22Rv1 (cell line): ENCODE measurements around the gene ECM2.

Experiments used
- ZFX ChIP-seq: fragments of 450-650 bp; IDR thresholded peaks from 2 replicates; pipeline ENCODE4 v1.6.1; 2017; ENCODE audit warnings: antibody characterized with exemption, borderline replicate concordance
- TF ChIP-seq, protein P1 (sequence below): fragments of 450-650 bp; IDR thresholded peaks from 2 replicates; pipeline ENCODE4 v1.5.1; 2017; ENCODE audit warnings: mild to moderate bottlenecking

DNA sequence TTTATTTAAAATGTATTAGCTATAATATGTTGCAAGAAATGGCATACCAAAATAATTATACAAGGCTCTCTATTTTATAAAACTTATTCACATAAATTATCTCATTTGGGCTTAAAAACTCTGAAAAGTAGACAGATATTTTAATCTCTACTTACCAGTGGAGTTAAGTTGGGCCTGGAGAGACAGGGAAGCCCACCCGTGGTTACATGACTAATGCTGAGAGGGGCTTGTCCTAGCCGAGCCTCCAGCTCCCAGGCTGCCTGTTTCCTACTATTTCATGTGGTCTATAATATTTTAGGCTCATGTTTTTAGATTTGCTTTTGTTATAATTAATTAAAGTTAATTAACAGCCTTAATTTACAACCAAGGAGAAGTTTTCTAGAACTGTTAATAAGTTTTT is 32.6 kb downstream of the ECM2 start:
- TF ChIP-seq, protein P1, sequence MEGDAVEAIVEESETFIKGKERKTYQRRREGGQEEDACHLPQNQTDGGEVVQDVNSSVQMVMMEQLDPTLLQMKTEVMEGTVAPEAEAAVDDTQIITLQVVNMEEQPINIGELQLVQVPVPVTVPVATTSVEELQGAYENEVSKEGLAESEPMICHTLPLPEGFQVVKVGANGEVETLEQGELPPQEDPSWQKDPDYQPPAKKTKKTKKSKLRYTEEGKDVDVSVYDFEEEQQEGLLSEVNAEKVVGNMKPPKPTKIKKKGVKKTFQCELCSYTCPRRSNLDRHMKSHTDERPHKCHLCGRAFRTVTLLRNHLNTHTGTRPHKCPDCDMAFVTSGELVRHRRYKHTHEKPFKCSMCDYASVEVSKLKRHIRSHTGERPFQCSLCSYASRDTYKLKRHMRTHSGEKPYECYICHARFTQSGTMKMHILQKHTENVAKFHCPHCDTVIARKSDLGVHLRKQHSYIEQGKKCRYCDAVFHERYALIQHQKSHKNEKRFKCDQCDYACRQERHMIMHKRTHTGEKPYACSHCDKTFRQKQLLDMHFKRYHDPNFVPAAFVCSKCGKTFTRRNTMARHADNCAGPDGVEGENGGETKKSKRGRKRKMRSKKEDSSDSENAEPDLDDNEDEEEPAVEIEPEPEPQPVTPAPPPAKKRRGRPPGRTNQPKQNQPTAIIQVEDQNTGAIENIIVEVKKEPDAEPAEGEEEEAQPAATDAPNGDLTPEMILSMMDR, result no peak
- no peak for TF ChIP-seq ZFX
